Calu3 (cell line): ENCODE results near the gene CTNND2. TPM values are rescaled to one million over a fixed set of nuclear protein-coding genes. Genes with fewer than 3 reads are reported as not detected.

Source experiments
- BruUV-seq: library from RNA; stranded (reverse); fragments of 400-500 nt; replicated peaks from 2 replicates; lab custom pipeline; 2021; lab: Mats Ljungman, UMichigan
- CTCF ChIA-PET: fragments of 300-600 bp; sonication (Branson Sonifier 250); formaldehyde crosslinking; loops from one replicate; lab custom pipeline; 2022; ENCODE audit warnings: antibody characterized with exemption; lab: Charles Lee
- DNase-seq: peaks from one replicate; pipeline ENCODE4 v3.0.0; 2022
- H3K27ac Mint-ChIP-seq: one replicate; pipeline ENCODE4 v1.8.0; 2022; ENCODE audit warnings: mixed read lengths; ENCODE audit not compliant: unreplicated experiment
- H3K27me3 Mint-ChIP-seq: one replicate; pipeline ENCODE4 v1.8.0; 2022; ENCODE audit warnings: mixed read lengths; ENCODE audit not compliant: unreplicated experiment
- H3K36me3 Mint-ChIP-seq: one replicate; pipeline ENCODE4 v1.8.0; 2022; ENCODE audit warnings: mild to moderate bottlenecking, moderate library complexity, mixed read lengths; ENCODE audit not compliant: insufficient read depth, unreplicated experiment
- H3K4me1 Mint-ChIP-seq: one replicate; pipeline ENCODE4 v1.8.0; 2022; ENCODE audit warnings: mild to moderate bottlenecking, low read depth, mixed read lengths; ENCODE audit not compliant: unreplicated experiment
- H3K4me3 Mint-ChIP-seq: one replicate; pipeline ENCODE4 v1.8.0; 2022; ENCODE audit warnings: mild to moderate bottlenecking, low read depth, moderate library complexity, mixed read lengths; ENCODE audit not compliant: unreplicated experiment
- H3K9me3 Mint-ChIP-seq: one replicate; pipeline ENCODE4 v1.8.0; 2022; ENCODE audit warnings: low read depth, mixed read lengths; ENCODE audit not compliant: unreplicated experiment
- intact Hi-C: fragments of 100-400 bp; cut with micrococcal nuclease; formaldehyde crosslinking; loops from one replicate; pipeline ENCODE4 v1.10.0; 2022; ENCODE audit not compliant: unreplicated experiment
- total RNA-seq: library from RNA; stranded (reverse); gene quantifications from 2 replicates; pipeline ENCODE4 v1.2.3, GENCODE V29; 2022
- TF ChIP-seq, protein P1 (sequence below): fragments of 200-600 bp; IDR thresholded peaks from one replicate; pipeline ENCODE4 v1.8.0; 2022; ENCODE audit warnings: antibody characterized with exemption; ENCODE audit not compliant: unreplicated experiment

Gene CTNND2
- total RNA-seq, 1 experiment from 2014 or later: 19.6 TPM

GRCh38 chr5:11595045-11595444, 309.2 kb downstream of the CTNND2 start:
- peaks cover 67% of the 10 kb centered on the region for H3K4me1 Mint-ChIP-seq
- no peaks in the 10 kb centered on the region for H3K27me3 Mint-ChIP-seq
- no TSS peak for BruUV-seq
- peaks cover 8% of the 10 kb centered on the region for H3K36me3 Mint-ChIP-seq
- CTCF ChIA-PET: no interaction called here
- peak overlapping the region; percentile 18 for H3K4me3 Mint-ChIP-seq
- intact Hi-C loops: loop anchor here (10.0 kb wide), 1 partner anchor 310 kb away; the partner anchor contains the start of gene CTNND2
- DNase-seq: peak; percentile 12
- peak overlapping the region; percentile 25 for H3K27ac Mint-ChIP-seq
- TF ChIP-seq, protein P1, sequence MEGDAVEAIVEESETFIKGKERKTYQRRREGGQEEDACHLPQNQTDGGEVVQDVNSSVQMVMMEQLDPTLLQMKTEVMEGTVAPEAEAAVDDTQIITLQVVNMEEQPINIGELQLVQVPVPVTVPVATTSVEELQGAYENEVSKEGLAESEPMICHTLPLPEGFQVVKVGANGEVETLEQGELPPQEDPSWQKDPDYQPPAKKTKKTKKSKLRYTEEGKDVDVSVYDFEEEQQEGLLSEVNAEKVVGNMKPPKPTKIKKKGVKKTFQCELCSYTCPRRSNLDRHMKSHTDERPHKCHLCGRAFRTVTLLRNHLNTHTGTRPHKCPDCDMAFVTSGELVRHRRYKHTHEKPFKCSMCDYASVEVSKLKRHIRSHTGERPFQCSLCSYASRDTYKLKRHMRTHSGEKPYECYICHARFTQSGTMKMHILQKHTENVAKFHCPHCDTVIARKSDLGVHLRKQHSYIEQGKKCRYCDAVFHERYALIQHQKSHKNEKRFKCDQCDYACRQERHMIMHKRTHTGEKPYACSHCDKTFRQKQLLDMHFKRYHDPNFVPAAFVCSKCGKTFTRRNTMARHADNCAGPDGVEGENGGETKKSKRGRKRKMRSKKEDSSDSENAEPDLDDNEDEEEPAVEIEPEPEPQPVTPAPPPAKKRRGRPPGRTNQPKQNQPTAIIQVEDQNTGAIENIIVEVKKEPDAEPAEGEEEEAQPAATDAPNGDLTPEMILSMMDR: no peak
- H3K9me3 Mint-ChIP-seq: peaks cover 3% of the 10 kb centered on the region

DNA sequence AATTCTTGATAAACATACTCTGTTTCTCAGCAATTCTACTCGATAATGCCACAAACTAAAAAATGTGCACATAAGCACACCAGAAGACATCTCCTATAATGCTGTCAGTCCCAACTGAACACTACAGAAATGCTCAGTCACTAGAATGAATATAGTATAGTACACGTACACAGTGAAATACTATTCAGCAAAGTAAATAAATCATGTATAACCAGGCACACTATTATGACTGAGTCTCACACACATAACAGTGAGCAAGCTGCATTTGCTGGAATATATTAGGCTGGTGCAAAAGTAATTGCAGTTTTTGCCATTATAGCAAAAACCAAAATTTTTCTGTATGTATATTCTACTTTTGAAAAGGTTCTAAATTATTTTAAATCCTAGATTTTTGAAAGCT, 310.2 kb downstream of the CTNND2 start:
- CTCF ChIA-PET: no interaction called here
- TF ChIP-seq, protein P1: no peak
- Mint-ChIP-seq H3K27me3 (no peaks in the 10 kb centered on the region), H3K9me3 (peaks cover 3% of the 10 kb centered on the region), H3K4me1 (peaks cover 67% of the 10 kb centered on the region), H3K4me3 (no peak overlapping the region), H3K36me3 (peaks cover 8% of the 10 kb centered on the region), H3K27ac (peak overlapping the region; percentile 70)
- intact Hi-C loops: loop anchor here (10.0 kb wide), 1 partner anchor 311 kb away; the partner anchor contains the start of gene CTNND2
- no peak for DNase-seq
- BruUV-seq: no TSS peak

- no peak for DNase-seq
- CTCF ChIA-PET: no interaction called here
- intact Hi-C loops: loop anchor here (10.0 kb wide), 1 partner anchor 314 kb away; the partner anchor contains the start of gene CTNND2
- Mint-ChIP-seq H3K27me3 (no peaks in the 10 kb centered on the region), H3K27ac (no peak overlapping the region), H3K4me1 (peaks cover 46% of the 10 kb centered on the region), H3K9me3 (peaks cover 3% of the 10 kb centered on the region), H3K36me3 (no peaks in the 10 kb centered on the region), H3K4me3 (no peak overlapping the region)
- TF ChIP-seq, protein P1: no peak
- BruUV-seq: no TSS peak
Observed at GRCh38 chr5:11590475-11590874, 313.8 kb downstream of the CTNND2 start.

DNA sequence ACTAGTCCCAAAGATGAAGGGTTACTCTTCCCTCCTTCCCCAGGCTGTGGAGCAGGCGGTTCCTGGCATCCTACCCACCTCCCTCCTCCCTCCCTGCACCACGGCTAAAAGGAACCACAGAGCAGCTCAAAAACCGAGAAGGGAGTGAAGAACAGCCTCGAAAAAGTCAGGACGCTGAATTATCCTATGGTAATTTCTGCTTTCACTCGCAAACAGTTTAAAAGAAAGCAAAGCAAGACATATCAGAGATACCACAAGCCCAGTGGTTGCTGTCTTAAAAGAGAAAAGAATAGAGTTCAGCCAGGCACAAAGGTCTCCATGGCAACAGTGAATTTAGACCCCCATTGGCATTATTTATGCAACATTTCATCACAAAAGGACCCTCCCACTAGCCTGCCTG, 315.4 kb downstream of the CTNND2 start:
- peaks cover 32% of the 10 kb centered on the region for H3K4me1 Mint-ChIP-seq
- no peak overlapping the region for H3K4me3 Mint-ChIP-seq
- H3K9me3 Mint-ChIP-seq: peaks cover 3% of the 10 kb centered on the region
- no peaks in the 10 kb centered on the region for H3K36me3 Mint-ChIP-seq
- DNase-seq: no peak
- no TSS peak for BruUV-seq
- TF ChIP-seq, protein P1: no peak
- intact Hi-C loops: no loop called here
- no peak overlapping the region for H3K27ac Mint-ChIP-seq
- CTCF ChIA-PET: no interaction called here
- H3K27me3 Mint-ChIP-seq: no peaks in the 10 kb centered on the region
